ENCODE results near the gene CLEC18A.

CLEC18A gene

GRCh38 chr16:69917739-69918138 lies 33.4 kb upstream of the CLEC18A start:
- Histone ChIP-seq H3K4me3 (ENCODE audit: low read length) (no peak overlapping the region), H3K36me3 (ENCODE audit: control insufficient read depth, insufficient read depth, low read length) (no peaks in the 10 kb centered on the region), H3K27ac (ENCODE audit: low read length) (no peak overlapping the region), H3K4me1 (ENCODE audit: control insufficient read depth, insufficient read depth, low read length) (peaks cover 1% of the 10 kb centered on the region; the same call in 1 of the 2 replicates), H3K9me3 (ENCODE audit: control insufficient read depth, insufficient read depth, low read length) (no peaks in the 10 kb centered on the region), H3K27me3 (ENCODE audit: control insufficient read depth, insufficient read depth, low read length) (no peaks in the 10 kb centered on the region)
- DNase-seq (ENCODE audit: low read depth, low spot score) = no peak
- WGBS (ENCODE audit: insufficient coverage, insufficient read length) = no CpG with 5 or more reads among the region's 20 CpGs

- H3K9me3 ChIP-seq (ENCODE audit: control insufficient read depth, insufficient read depth, low read length) = no peaks in the 10 kb centered on the region
- no peak overlapping the region for H3K27ac ChIP-seq (ENCODE audit: low read length)
- H3K36me3 ChIP-seq (ENCODE audit: control insufficient read depth, insufficient read depth, low read length) = no peaks in the 10 kb centered on the region
- DNase-seq (ENCODE audit: low read depth, low spot score) = no peak
- no CpG with 5 or more reads among the region's 1 CpG for WGBS (ENCODE audit: insufficient coverage, insufficient read length)
- H3K27me3 ChIP-seq (ENCODE audit: control insufficient read depth, insufficient read depth, low read length) = no peaks in the 10 kb centered on the region
- peaks cover 1% of the 10 kb centered on the region; the same call in 1 of the 2 replicates for H3K4me1 ChIP-seq (ENCODE audit: control insufficient read depth, insufficient read depth, low read length)
- no peak overlapping the region for H3K4me3 ChIP-seq (ENCODE audit: low read length)
These were observed 32.9 kb upstream of the CLEC18A start for GRCh38 chr16:69918241-69918640.

GRCh38 chr16:69921127-69921526 lies 30.0 kb upstream of the CLEC18A start:
- no CpG with 5 or more reads among the region's 2 CpGs for WGBS (ENCODE audit: insufficient coverage, insufficient read length)
- Histone ChIP-seq H3K36me3 (ENCODE audit: control insufficient read depth, insufficient read depth, low read length) (peaks cover 3% of the 10 kb centered on the region; the same call in 1 of the 2 replicates), H3K4me1 (ENCODE audit: control insufficient read depth, insufficient read depth, low read length) (peaks cover 4% of the 10 kb centered on the region; the same call in 1 of the 2 replicates), H3K27ac (ENCODE audit: low read length) (no peak overlapping the region), H3K9me3 (ENCODE audit: control insufficient read depth, insufficient read depth, low read length) (no peaks in the 10 kb centered on the region), H3K4me3 (ENCODE audit: low read length) (no peak overlapping the region), H3K27me3 (ENCODE audit: control insufficient read depth, insufficient read depth, low read length) (no peaks in the 10 kb centered on the region)
- no peak for DNase-seq (ENCODE audit: low read depth, low spot score)

GRCh38 chr16:69922200-69922599 lies 28.9 kb upstream of the CLEC18A start:
- H3K9me3 ChIP-seq (ENCODE audit: control insufficient read depth, insufficient read depth, low read length) = no peaks in the 10 kb centered on the region
- DNase-seq (ENCODE audit: low read depth, low spot score) = no peak
- H3K36me3 ChIP-seq (ENCODE audit: control insufficient read depth, insufficient read depth, low read length) = peaks cover 3% of the 10 kb centered on the region; the same call in 1 of the 2 replicates
- no peak overlapping the region for H3K27ac ChIP-seq (ENCODE audit: low read length)
- H3K4me3 ChIP-seq (ENCODE audit: low read length) = no peak overlapping the region
- H3K4me1 ChIP-seq (ENCODE audit: control insufficient read depth, insufficient read depth, low read length) = peaks cover 4% of the 10 kb centered on the region; the same call in 1 of the 2 replicates
- no CpG with 5 or more reads among the region's 6 CpGs for WGBS (ENCODE audit: insufficient coverage, insufficient read length)
- H3K27me3 ChIP-seq (ENCODE audit: control insufficient read depth, insufficient read depth, low read length) = no peaks in the 10 kb centered on the region

DNA sequence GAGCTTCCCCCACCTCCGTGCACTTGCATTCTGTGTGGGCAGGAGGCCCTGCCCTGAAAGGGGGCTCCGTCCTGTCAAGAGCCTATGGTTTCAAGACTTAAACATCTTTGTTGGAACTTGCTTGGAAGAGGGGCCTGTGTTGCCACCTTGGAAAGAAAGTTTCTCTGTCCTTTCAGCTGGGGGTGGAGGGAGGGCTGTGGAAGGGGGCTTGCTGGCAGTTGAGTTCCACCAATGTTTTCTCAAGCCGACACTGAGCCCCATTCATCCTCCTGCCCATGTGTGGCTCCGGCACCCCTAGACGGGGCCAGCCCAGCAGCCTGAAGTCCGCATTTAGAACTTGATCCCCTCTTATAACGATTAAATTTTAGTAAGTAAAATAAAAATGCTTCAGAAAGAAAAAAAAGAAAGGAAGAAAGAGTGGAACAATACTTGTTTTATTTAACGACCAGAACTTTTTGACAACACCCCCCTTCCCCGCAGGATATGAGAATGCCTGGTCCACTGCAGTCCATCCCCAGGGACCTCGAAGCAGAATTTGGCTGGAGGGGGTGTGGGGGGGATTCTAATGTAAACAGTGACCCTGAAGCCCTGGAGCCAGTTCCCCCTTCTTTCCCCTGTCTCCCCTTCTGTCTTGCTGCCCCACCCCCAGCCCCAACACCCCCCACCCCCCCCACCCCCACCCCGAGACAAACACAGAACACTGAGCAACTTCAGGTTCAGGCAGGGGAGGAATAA lies 26.9 kb upstream of the CLEC18A start:
- no peak overlapping the region for H3K4me3 ChIP-seq (ENCODE audit: low read length)
- H3K27me3 ChIP-seq (ENCODE audit: control insufficient read depth, insufficient read depth, low read length) = no peaks in the 10 kb centered on the region
- H3K36me3 ChIP-seq (ENCODE audit: control insufficient read depth, insufficient read depth, low read length) = peaks cover 3% of the 10 kb centered on the region; the same call in 1 of the 2 replicates
- WGBS (ENCODE audit: insufficient coverage, insufficient read length) = no CpG with 5 or more reads among the region's 11 CpGs
- no peak overlapping the region for H3K27ac ChIP-seq (ENCODE audit: low read length)
- peaks cover 3% of the 10 kb centered on the region; the same call in 1 of the 2 replicates for H3K4me1 ChIP-seq (ENCODE audit: control insufficient read depth, insufficient read depth, low read length)
- H3K9me3 ChIP-seq (ENCODE audit: control insufficient read depth, insufficient read depth, low read length) = no peaks in the 10 kb centered on the region
- no peak for DNase-seq (ENCODE audit: low read depth, low spot score)

DNA sequence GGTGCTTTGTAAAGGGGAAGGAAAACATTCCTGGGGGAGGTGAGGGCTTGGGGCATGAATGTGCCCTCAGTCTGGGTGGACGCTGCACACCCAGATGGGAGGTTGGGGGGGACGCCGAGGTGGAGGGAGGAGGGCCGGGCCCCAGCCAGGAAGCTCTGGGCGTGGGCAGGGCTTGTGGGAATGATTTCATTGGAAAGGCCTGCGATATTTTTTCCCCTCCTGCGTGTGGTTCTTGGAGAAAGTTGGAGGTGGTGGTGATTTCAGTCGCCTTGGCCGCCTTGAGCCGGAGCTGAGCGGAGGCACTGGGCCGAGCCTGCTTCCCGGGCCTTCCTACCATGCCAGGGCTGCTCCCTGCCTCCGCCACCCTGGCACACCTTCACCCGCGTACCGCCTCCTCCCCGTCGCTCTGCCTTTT lies 26.4 kb upstream of the CLEC18A start:
- Histone ChIP-seq H3K4me3 (ENCODE audit: low read length) (no peak overlapping the region), H3K4me1 (ENCODE audit: control insufficient read depth, insufficient read depth, low read length) (peaks cover 3% of the 10 kb centered on the region; the same call in 1 of the 2 replicates), H3K27me3 (ENCODE audit: control insufficient read depth, insufficient read depth, low read length) (no peaks in the 10 kb centered on the region), H3K27ac (ENCODE audit: low read length) (no peak overlapping the region), H3K36me3 (ENCODE audit: control insufficient read depth, insufficient read depth, low read length) (peaks cover 3% of the 10 kb centered on the region; the same call in 1 of the 2 replicates), H3K9me3 (ENCODE audit: control insufficient read depth, insufficient read depth, low read length) (no peaks in the 10 kb centered on the region)
- WGBS (ENCODE audit: insufficient coverage, insufficient read length) = no CpG with 5 or more reads among the region's 19 CpGs
- no peak for DNase-seq (ENCODE audit: low read depth, low spot score)

- DNase-seq (ENCODE audit: low read depth, low spot score) = no peak
- H3K9me3 ChIP-seq (ENCODE audit: control insufficient read depth, insufficient read depth, low read length) = no peaks in the 10 kb centered on the region
- peaks cover 3% of the 10 kb centered on the region; the same call in 1 of the 2 replicates for H3K4me1 ChIP-seq (ENCODE audit: control insufficient read depth, insufficient read depth, low read length)
- no CpG with 5 or more reads among the region's 8 CpGs for WGBS (ENCODE audit: insufficient coverage, insufficient read length)
- H3K36me3 ChIP-seq (ENCODE audit: control insufficient read depth, insufficient read depth, low read length) = peaks cover 3% of the 10 kb centered on the region; the same call in 1 of the 2 replicates
- no peaks in the 10 kb centered on the region for H3K27me3 ChIP-seq (ENCODE audit: control insufficient read depth, insufficient read depth, low read length)
- no peak overlapping the region for H3K27ac ChIP-seq (ENCODE audit: low read length)
- H3K4me3 ChIP-seq (ENCODE audit: low read length) = no peak overlapping the region
These were observed 25.8 kb upstream of the CLEC18A start for GRCh38 chr16:69925311-69925710.

DNA sequence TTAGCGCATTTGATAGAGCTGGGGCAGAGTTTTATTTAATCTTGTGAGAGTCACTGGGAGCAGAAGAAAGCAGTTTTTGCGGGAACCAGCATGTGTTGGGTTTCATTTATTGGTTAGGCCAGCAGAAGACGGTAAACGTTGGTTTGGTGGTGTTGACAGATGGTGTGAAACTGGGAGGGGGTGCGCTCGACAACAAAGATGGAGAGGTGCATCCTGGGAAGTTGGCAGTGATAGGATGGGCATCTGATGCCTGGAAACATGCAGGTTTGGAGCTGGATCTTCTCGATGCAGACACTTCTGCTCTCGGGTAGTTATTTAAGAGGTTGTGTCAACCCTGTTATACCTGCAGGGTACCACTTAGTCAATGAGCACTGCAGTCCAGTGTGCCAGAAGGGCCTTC lies 24.9 kb upstream of the CLEC18A start:
- Histone ChIP-seq H3K4me1 (ENCODE audit: control insufficient read depth, insufficient read depth, low read length) (peaks cover 3% of the 10 kb centered on the region; the same call in 1 of the 2 replicates), H3K4me3 (ENCODE audit: low read length) (no peak overlapping the region), H3K36me3 (ENCODE audit: control insufficient read depth, insufficient read depth, low read length) (peaks cover 3% of the 10 kb centered on the region; the same call in 1 of the 2 replicates), H3K27ac (ENCODE audit: low read length) (no peak overlapping the region), H3K27me3 (ENCODE audit: control insufficient read depth, insufficient read depth, low read length) (no peaks in the 10 kb centered on the region), H3K9me3 (ENCODE audit: control insufficient read depth, insufficient read depth, low read length) (no peaks in the 10 kb centered on the region)
- WGBS (ENCODE audit: insufficient coverage, insufficient read length) = no CpG with 5 or more reads among the region's 8 CpGs
- DNase-seq (ENCODE audit: low read depth, low spot score) = no peak

DNA sequence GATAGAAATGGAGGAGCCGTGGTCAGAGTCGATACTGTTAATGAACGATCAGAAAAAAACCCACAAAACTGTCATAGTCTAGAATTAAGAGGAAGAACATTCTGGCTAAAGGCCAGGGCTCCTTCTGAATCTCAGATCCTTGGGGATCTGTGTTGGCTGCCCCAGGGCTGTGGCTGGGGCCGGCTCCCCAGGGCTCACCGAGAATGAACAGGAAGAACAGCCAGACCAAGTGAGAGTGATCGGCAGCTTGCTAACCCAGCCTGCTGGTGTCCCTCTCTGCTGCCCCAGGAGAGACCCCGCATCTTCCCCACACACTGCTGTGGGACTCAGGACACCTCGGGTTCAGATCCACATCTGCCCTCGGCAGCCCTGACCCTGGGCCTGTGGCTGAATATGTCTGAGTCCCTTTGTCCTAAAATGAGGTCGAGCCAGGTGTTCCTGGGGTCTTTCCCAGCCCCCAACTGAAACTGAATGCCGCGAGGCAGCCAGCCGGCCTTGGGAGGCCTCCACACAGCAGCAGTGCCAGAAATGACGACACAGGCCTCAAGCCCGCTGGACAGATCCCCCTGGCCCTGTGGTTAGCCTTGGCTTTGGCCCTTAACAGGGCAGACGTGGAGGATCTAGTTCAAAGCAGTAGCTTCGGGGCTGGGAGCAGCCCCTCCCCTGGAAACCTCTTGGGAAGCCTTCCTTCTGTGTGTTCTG lies 23.9 kb upstream of the CLEC18A start:
- no CpG with 5 or more reads among the region's 17 CpGs for whole genome bisulfite sequencing (ENCODE audit: insufficient coverage, insufficient read length)
- H3K4me1 ChIP-seq (ENCODE audit: control insufficient read depth, insufficient read depth, low read length) = peaks cover 3% of the 10 kb centered on the region; the same call in 1 of the 2 replicates
- no peak for DNase-seq (ENCODE audit: low read depth, low spot score)
- no peak overlapping the region for H3K4me3 ChIP-seq (ENCODE audit: low read length)
- peaks cover 6% of the 10 kb centered on the region; the same call in 1 of the 2 replicates for H3K36me3 ChIP-seq (ENCODE audit: control insufficient read depth, insufficient read depth, low read length)
- no peaks in the 10 kb centered on the region for H3K27me3 ChIP-seq (ENCODE audit: control insufficient read depth, insufficient read depth, low read length)
- H3K27ac ChIP-seq (ENCODE audit: low read length) = no peak overlapping the region
- no peaks in the 10 kb centered on the region for H3K9me3 ChIP-seq (ENCODE audit: control insufficient read depth, insufficient read depth, low read length)

GRCh38 chr16:69928856-69929400 lies 22.2 kb upstream of the CLEC18A start:
- DNase-seq (ENCODE audit: low read depth, low spot score) = no peak
- H3K4me3 ChIP-seq (ENCODE audit: low read length) = no peak overlapping the region
- no CpG with 5 or more reads among the region's 10 CpGs for WGBS (ENCODE audit: insufficient coverage, insufficient read length)
- H3K4me1 ChIP-seq (ENCODE audit: control insufficient read depth, insufficient read depth, low read length) = peaks cover 3% of the 10 kb centered on the region; the same call in 1 of the 2 replicates
- peaks cover 12% of the 10 kb centered on the region; the same call in 1 of the 2 replicates for H3K36me3 ChIP-seq (ENCODE audit: control insufficient read depth, insufficient read depth, low read length)
- H3K9me3 ChIP-seq (ENCODE audit: control insufficient read depth, insufficient read depth, low read length) = no peaks in the 10 kb centered on the region
- no peak overlapping the region for H3K27ac ChIP-seq (ENCODE audit: low read length)
- no peaks in the 10 kb centered on the region for H3K27me3 ChIP-seq (ENCODE audit: control insufficient read depth, insufficient read depth, low read length)
